ENCODE measurements around the gene ARHGAP32.
"Not testable (repeated sequence)": the region's sequence is repeated elsewhere in the genome, so short reads cannot be mapped to it uniquely, and the experiment has no call there.

The ARHGAP32 gene

DNA sequence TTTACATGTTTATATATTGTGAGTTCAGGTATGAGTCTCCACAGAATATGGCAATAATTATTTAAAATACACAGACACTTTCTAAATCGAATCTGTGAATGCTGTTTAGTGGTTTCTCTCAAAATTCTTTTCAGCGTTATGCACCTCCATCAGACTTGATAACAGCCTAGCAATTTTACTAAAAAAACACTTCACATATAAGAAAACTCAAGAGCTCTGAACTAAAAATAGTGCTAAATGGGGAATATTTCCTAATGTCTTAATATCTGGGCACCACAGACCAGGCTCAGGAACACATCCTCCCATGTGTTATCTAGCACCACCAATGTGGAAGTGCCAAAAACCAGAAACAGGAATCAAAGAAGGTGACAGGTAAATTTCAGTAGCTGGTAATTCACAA is 47.9 kb downstream of the ARHGAP32 start:
- peaks cover 12% of the 10 kb centered on the region for H3K4me1 ChIP-seq (ENCODE audit: control insufficient read depth, low read depth, low read length)
- no peak overlapping the region for H3K9ac ChIP-seq (ENCODE audit: low read length)

DNA sequence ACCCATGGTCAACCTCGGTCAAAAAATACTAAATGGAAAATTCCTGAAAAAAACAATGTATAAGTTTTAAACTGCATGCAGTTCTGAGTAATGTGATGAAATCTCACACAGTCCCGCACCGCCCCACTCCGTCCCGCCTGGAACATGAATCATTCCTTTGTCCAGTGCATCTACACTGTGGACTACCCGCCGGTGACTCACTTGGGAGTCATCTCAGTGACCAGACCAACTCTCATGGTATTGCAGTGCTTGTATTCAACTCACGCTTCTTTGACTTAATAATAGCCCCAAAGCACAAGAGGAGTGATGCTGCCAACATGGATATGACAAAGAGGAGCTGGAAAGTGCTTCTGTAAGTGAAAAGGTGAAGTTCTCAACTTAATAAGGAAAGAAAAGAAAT is 48.8 kb downstream of the ARHGAP32 start:
- H3K36me3 ChIP-seq (ENCODE audit: control insufficient read depth, low read depth, low read length): no peaks in the 10 kb centered on the region
- peaks cover 12% of the 10 kb centered on the region for H3K4me1 ChIP-seq (ENCODE audit: control insufficient read depth, low read depth, low read length)
- H3K27ac ChIP-seq (ENCODE audit: low read length): no peak overlapping the region
- no peak overlapping the region for H3K9ac ChIP-seq (ENCODE audit: low read length)
- H3K9me3 ChIP-seq (ENCODE audit: control insufficient read depth, low read depth, low read length): no peaks in the 10 kb centered on the region
- H3K4me3 ChIP-seq (ENCODE audit: low read length): no peak overlapping the region
- no peaks in the 10 kb centered on the region for H3K27me3 ChIP-seq (ENCODE audit: control insufficient read depth, insufficient read depth, low read length)

More for the DNA sequence above, 47.9 kb downstream of the ARHGAP32 start:
- Histone ChIP-seq H3K36me3 (ENCODE audit: control insufficient read depth, low read depth, low read length) (no peaks in the 10 kb centered on the region), H3K9me3 (ENCODE audit: control insufficient read depth, low read depth, low read length) (no peaks in the 10 kb centered on the region), H3K27me3 (ENCODE audit: control insufficient read depth, insufficient read depth, low read length) (no peaks in the 10 kb centered on the region), H3K4me3 (ENCODE audit: low read length) (no peak overlapping the region), H3K27ac (ENCODE audit: low read length) (no peak overlapping the region)

DNA sequence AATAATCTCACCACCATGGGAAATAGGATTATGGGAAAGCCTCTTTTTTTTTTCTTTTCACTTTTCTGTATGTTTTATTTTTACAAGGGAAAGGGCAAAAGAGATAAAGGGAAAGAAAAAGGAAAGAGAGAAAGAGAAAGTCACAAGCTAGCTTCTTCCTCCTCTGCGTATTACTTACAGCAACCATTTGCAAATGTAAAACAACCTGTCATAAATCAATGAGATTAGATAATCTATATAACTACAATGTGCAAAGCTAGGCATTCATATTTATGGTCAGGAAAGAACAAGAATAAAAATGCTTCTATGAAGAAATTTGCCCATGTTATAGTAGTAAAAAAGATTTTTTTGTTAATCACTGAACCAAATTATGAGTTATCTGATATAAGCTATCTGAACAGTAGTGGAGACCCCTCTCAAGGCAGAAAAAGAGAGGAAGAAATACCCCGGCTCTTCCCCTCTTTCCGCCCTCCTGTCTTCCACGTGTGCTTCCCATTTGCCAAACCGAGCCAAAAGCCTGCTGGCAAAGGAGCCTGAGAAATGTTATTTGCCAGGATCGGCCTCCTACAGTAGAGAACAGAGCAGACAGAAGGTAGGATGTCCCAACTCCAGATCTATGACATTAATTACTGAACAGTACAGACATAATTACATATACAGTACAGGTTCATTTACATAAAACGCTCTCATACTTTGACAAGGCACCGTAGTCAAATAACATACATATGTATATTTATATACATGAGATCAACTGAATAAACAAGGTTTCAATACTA is 50.2 kb downstream of the ARHGAP32 start:
- no peaks in the 10 kb centered on the region for H3K36me3 ChIP-seq (ENCODE audit: control insufficient read depth, low read depth, low read length)
- peaks cover 9% of the 10 kb centered on the region for H3K4me1 ChIP-seq (ENCODE audit: control insufficient read depth, low read depth, low read length)
- H3K27ac ChIP-seq (ENCODE audit: low read length): no peak overlapping the region
- H3K9ac ChIP-seq (ENCODE audit: low read length): no peak overlapping the region
- H3K9me3 ChIP-seq (ENCODE audit: control insufficient read depth, low read depth, low read length): no peaks in the 10 kb centered on the region
- H3K4me3 ChIP-seq (ENCODE audit: low read length): no peak overlapping the region
- H3K27me3 ChIP-seq (ENCODE audit: control insufficient read depth, insufficient read depth, low read length): no peaks in the 10 kb centered on the region

DNA sequence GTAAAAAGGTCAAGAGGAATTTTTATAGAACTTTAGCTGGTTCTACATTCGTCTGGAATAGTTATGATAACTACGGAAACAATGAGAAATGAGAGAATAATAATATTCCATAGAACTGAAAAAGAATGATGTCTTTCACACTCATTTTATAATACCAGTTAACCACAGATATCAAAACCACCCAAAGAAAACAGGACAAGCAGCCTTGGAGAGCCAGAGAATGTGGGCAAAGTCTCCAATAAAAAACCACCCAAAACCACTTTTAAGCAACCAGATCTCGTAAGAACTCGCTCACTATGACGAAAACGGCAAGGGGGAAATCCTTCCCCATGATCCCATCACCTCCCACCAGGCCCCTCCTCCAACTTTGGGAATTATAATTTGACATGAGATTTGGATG is 60.8 kb downstream of the ARHGAP32 start:
- Histone ChIP-seq H3K4me3 (ENCODE audit: low read length) (no peak overlapping the region), H3K27me3 (ENCODE audit: control insufficient read depth, insufficient read depth, low read length) (no peaks in the 10 kb centered on the region), H3K36me3 (ENCODE audit: control insufficient read depth, low read depth, low read length) (no peaks in the 10 kb centered on the region), H3K27ac (ENCODE audit: low read length) (no peak overlapping the region), H3K4me1 (ENCODE audit: control insufficient read depth, low read depth, low read length) (no peaks in the 10 kb centered on the region), H3K9ac (ENCODE audit: low read length) (no peak overlapping the region), H3K9me3 (ENCODE audit: control insufficient read depth, low read depth, low read length) (no peaks in the 10 kb centered on the region)

DNA sequence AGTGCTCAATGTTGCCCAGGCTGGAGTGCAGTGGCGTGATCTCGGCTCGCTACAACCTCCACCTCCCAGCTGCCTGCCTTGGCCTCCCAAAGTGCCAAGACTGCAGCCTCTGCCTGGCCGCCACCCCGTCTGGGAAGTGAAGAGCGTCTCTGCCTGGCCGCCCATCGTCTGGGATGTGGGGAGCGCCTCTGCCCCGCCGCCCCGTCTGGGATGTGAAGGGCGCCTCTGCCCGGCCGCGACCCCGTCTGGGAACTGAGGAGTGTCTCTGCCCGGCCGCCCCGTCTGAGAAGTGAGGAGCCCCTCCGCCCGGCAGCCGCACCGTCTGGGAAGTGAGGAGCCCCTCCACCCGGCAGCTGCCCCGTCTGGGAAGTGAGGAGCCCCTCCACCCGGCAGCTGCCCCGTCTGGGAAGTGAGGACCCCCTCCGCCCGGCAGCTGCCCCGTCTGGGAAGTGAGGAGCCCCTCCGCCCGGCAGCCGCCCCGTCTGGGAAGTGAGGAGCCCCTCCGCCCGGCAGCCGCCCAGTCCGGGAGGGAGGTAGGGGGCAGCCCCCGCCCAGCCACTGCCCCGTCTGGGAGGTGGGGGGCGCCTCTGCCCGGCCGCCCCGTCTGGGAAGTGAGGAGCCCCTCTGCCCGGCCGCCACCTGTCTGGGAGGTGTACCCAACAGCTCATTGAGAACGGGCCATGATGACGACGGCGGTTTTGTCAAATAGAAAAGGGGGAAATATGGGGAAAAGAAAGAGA is 63.1 kb downstream of the ARHGAP32 start:
- H3K27ac ChIP-seq (ENCODE audit: low read length); H3K4me3 ChIP-seq (ENCODE audit: low read length); H3K9me3 ChIP-seq (ENCODE audit: control insufficient read depth, low read depth, low read length); H3K36me3 ChIP-seq (ENCODE audit: control insufficient read depth, low read depth, low read length); H3K27me3 ChIP-seq (ENCODE audit: control insufficient read depth, insufficient read depth, low read length); H3K9ac ChIP-seq (ENCODE audit: low read length); H3K4me1 ChIP-seq (ENCODE audit: control insufficient read depth, low read depth, low read length): not testable (repeated sequence)

DNA sequence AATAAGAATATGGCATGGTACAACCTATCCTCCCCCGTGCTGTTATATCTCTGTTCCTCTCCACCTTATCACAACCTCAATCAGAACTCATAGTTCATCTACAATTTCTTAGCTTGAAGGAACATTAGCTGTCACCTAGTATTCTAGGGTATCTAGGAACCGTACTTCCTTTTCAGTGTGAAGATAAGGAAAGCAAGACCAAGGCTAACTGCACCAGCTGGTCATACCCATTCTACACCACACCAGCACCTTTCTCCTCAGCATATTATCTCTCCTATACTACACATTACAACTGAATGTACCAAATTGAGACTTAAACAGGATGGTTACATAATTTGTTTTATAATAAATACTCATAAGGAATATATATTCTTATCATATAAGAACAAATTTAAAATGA is 73.1 kb downstream of the ARHGAP32 start:
- Histone ChIP-seq H3K9me3 (ENCODE audit: control insufficient read depth, low read depth, low read length) (no peaks in the 10 kb centered on the region), H3K4me3 (ENCODE audit: low read length) (no peak overlapping the region), H3K27me3 (ENCODE audit: control insufficient read depth, insufficient read depth, low read length) (no peaks in the 10 kb centered on the region), H3K27ac (ENCODE audit: low read length) (no peak overlapping the region), H3K36me3 (ENCODE audit: control insufficient read depth, low read depth, low read length) (no peaks in the 10 kb centered on the region), H3K9ac (ENCODE audit: low read length) (no peak overlapping the region), H3K4me1 (ENCODE audit: control insufficient read depth, low read depth, low read length) (no peaks in the 10 kb centered on the region)

DNA sequence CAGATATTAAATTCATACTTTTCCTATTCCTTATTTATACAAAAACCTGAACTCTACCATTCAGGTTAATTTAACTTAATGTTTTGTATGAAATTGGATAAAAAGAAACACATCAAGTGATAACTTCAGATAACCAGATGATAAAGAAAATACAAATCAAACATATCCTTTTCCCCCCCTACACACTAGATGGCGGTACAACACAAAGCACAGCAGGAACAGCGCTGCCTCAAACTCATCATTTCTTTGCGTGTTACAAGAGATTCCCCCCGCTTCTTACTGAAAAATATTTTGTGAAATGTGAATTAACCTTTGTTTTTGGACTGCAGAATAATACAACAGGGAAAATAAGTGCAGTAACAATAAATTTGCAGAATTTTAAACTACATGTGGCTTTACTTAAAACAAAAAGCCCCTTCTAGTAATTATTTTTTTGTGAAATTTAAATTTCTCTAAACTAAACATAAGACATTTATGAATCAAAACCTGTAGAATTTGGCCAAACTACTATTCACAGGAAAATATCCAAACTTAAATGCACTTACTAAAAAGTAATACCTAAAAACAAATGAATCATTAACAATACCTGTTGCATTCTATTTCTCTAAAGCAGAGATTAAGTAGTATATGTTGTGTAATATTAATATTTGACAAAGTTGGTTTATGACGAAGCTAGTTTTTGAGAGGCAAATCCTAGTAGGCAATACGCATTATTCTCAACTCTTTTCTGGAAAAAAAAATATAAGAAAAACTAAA is 74.4 kb downstream of the ARHGAP32 start:
- Histone ChIP-seq H3K4me3 (ENCODE audit: low read length) (no peak overlapping the region), H3K27ac (ENCODE audit: low read length) (no peak overlapping the region), H3K4me1 (ENCODE audit: control insufficient read depth, low read depth, low read length) (no peaks in the 10 kb centered on the region), H3K27me3 (ENCODE audit: control insufficient read depth, insufficient read depth, low read length) (no peaks in the 10 kb centered on the region), H3K9ac (ENCODE audit: low read length) (no peak overlapping the region), H3K36me3 (ENCODE audit: control insufficient read depth, low read depth, low read length) (no peaks in the 10 kb centered on the region), H3K9me3 (ENCODE audit: control insufficient read depth, low read depth, low read length) (no peaks in the 10 kb centered on the region)

DNA sequence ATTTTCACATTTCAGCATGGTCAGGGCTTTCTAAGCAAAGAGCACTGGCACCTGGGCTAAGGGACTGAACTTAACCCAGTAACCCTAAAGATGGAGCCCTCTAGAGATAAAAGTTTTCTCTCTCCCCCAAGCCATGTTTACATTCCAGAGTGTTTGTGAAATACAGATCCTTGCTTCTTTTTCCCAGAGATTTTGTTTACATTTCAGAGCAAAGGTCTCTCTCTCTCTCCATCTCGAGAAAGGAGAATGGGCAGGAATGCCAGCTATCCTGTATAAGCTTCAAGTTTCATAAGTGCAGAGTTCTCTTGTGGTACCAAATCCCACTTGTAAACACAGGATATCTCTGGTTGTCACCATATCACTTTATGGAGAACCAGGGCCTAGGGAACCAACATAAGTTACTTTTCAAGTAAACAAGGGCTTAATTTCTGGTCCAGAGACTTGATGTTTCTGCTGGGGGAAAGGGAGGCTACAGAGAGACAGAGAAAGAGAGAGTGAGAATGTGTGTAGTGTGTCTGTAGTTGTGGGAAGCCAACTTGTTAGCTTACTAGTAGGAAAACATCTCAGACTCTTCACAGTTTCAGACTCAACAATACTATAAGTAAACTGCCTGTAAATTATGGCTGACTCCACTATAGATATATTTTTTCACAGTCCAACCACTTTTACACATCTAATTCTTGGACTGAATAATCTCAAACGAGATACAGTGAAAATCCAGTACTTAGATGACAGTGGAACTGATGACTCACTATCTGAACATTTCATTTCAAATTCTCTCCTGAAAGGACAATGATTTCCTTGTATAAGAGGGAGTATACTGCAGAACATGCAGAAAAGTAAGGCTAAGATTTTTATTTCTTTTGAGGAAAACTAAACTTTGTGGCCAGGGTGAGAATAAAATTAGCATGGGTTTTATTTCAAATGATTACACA is 76.2 kb downstream of the ARHGAP32 start:
- Histone ChIP-seq H3K27ac (ENCODE audit: low read length) (no peak overlapping the region), H3K4me3 (ENCODE audit: low read length) (no peak overlapping the region), H3K9me3 (ENCODE audit: control insufficient read depth, low read depth, low read length) (no peaks in the 10 kb centered on the region)

DNA sequence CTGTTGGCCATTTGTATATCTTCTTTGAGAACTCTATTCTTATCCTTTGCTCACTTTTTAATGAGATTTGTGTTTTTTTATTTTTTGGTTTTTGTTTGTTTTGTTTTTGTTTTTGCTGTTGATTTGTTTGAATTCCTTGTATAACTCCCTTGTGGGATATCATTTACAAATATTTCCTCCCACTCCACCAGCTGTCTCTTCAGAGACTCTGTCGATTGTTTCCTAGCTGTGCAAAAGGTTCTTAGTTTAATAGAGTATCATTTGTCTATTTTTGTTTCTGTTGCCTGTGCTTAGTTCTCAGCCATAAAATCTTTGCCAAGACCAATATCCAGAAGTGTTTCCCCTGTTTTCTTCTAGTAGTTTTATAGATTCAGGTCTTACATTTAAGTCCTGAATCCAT is 82.4 kb downstream of the ARHGAP32 start:
- Histone ChIP-seq H3K27me3 (ENCODE audit: control insufficient read depth, insufficient read depth, low read length) (no peaks in the 10 kb centered on the region), H3K4me3 (ENCODE audit: low read length) (no peak overlapping the region), H3K9ac (ENCODE audit: low read length) (no peak overlapping the region), H3K27ac (ENCODE audit: low read length) (no peak overlapping the region), H3K4me1 (ENCODE audit: control insufficient read depth, low read depth, low read length) (no peaks in the 10 kb centered on the region), H3K9me3 (ENCODE audit: control insufficient read depth, low read depth, low read length) (no peaks in the 10 kb centered on the region), H3K36me3 (ENCODE audit: control insufficient read depth, low read depth, low read length) (no peaks in the 10 kb centered on the region)

More for the DNA sequence above, 76.2 kb downstream of the ARHGAP32 start:
- Histone ChIP-seq H3K27me3 (ENCODE audit: control insufficient read depth, insufficient read depth, low read length) (no peaks in the 10 kb centered on the region), H3K9ac (ENCODE audit: low read length) (no peak overlapping the region), H3K4me1 (ENCODE audit: control insufficient read depth, low read depth, low read length) (no peaks in the 10 kb centered on the region), H3K36me3 (ENCODE audit: control insufficient read depth, low read depth, low read length) (no peaks in the 10 kb centered on the region)

DNA sequence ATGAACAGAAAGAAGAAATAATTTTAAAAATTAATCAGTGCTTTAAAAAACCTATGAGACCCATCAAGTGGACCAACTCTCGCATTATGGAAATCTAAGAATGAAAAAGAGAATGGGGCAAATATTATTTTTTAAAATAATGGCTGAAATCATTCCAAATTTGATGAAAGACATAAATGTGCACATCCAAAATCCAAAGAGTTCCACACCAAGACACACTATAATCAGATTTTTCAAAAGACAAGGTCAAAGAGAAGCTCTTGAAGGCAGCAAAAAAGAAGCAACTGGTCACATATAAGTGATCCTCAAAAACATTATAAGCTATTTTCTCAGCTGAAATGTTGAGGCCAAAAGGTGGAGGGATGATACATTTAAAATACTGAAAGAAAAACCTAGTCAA is 85.3 kb downstream of the ARHGAP32 start:
- H3K4me1 ChIP-seq (ENCODE audit: control insufficient read depth, low read depth, low read length): no peaks in the 10 kb centered on the region
- H3K27ac ChIP-seq (ENCODE audit: low read length): no peak overlapping the region
- H3K36me3 ChIP-seq (ENCODE audit: control insufficient read depth, low read depth, low read length): no peaks in the 10 kb centered on the region
- H3K9me3 ChIP-seq (ENCODE audit: control insufficient read depth, low read depth, low read length): no peaks in the 10 kb centered on the region
- H3K27me3 ChIP-seq (ENCODE audit: control insufficient read depth, insufficient read depth, low read length): no peaks in the 10 kb centered on the region
- no peak overlapping the region for H3K4me3 ChIP-seq (ENCODE audit: low read length)
- H3K9ac ChIP-seq (ENCODE audit: low read length): no peak overlapping the region

DNA sequence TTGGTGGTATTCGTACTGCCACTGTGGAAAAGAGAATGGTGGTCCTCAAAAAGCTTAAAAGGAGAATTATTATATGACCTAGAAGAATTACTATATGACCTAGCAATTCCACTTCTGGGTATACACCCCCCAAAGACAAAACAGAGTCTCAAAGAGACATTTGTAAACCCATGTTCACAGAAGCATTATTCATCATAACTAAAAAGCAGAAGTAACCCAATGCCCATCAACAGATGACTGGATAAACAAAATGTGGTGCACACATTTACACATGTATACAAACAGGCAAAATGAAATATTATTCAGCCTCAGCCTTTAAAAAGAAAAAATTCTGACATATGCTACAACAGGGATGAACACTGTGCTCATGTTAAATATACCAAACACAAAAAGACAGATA is 89.4 kb downstream of the ARHGAP32 start:
- Histone ChIP-seq H3K27ac (ENCODE audit: low read length) (no peak overlapping the region), H3K36me3 (ENCODE audit: control insufficient read depth, low read depth, low read length) (no peaks in the 10 kb centered on the region), H3K27me3 (ENCODE audit: control insufficient read depth, insufficient read depth, low read length) (no peaks in the 10 kb centered on the region), H3K4me1 (ENCODE audit: control insufficient read depth, low read depth, low read length) (no peaks in the 10 kb centered on the region), H3K9me3 (ENCODE audit: control insufficient read depth, low read depth, low read length) (no peaks in the 10 kb centered on the region), H3K4me3 (ENCODE audit: low read length) (no peak overlapping the region), H3K9ac (ENCODE audit: low read length) (no peak overlapping the region)

All from iPS-18a (cell line).